Endothelial cell of umbilical vein (primary cell): ENCODE data around the gene DSG4. TPM values are rescaled to one million over a fixed set of nuclear protein-coding genes. Genes with fewer than 3 reads are reported as not detected.

ENCODE experiments used
- BruUV-seq: library from RNA; stranded (reverse); fragments of 400-500 nt; replicated peaks from 2 replicates; lab custom pipeline; 2021; lab: Mats Ljungman, UMichigan
- CTCF ChIA-PET: fragments of 300-600, 350-600 bp; sonication (Branson Sonifier 250); formaldehyde crosslinking; loops from one replicate; lab custom pipeline; 2021; ENCODE audit warnings: antibody characterized with exemption, inconsistent platforms; lab: Charles Lee
- POLR2A ChIA-PET: fragments of 300-600, 350-600 bp; sonication (Branson Sonifier 250); formaldehyde crosslinking; loops from one replicate; lab custom pipeline; 2021; ENCODE audit warnings: antibody characterized with exemption, inconsistent platforms; lab: Charles Lee
- DNase-seq: peaks from one replicate; pipeline ENCODE4 v3.0.0-alpha.2; 2011; ENCODE audit warnings: low read depth, low spot score
- FAIRE-seq: peaks from 2 replicates; lab custom pipeline; 2011; peaks lifted over from hg19 to GRCh38; lab: Jason Lieb, UNC
- H2AFZ ChIP-seq: 2 replicates; pipeline ENCODE4 v1.6.0; 2012; ENCODE audit warnings: low read depth, low read length, control low read depth, inconsistent platforms
- H3K27ac ChIP-seq: 2 replicates; pipeline ENCODE4 v1.5.1; 2011; ENCODE audit warnings: low read depth, mild to moderate bottlenecking, control low read depth, low read length, moderate library complexity; ENCODE audit not compliant: insufficient read depth
- H3K27me3 ChIP-seq, 2 experiments: 2 replicates each; pipeline versions ENCODE4 v1.6.0 to v1.6.1; 2011; ENCODE audit warnings: low read length in 2 of 2, mixed read lengths in 1 of 2; ENCODE audit not compliant: control insufficient read depth in 2 of 2, insufficient read depth in 2 of 2
- H3K36me3 ChIP-seq, 2 experiments: 2 replicates in 1 of 2; 3 replicates in 1 of 2; pipeline ENCODE4 v1.5.1; 2011; ENCODE audit warnings: low read length in 2 of 2, mild to moderate bottlenecking in 1 of 2, moderate library complexity in 1 of 2; ENCODE audit not compliant: control insufficient read depth in 2 of 2, insufficient read depth in 2 of 2; ENCODE audit errors: extremely low read depth in 1 of 2
- H3K4me1 ChIP-seq: 3 replicates; pipeline ENCODE4 v1.5.1; 2011; ENCODE audit warnings: mild to moderate bottlenecking, low read length; ENCODE audit not compliant: control insufficient read depth, insufficient read depth; ENCODE audit errors: extremely low read depth
- H3K4me2 ChIP-seq: 2 replicates; pipeline ENCODE4 v1.6.1; 2011; ENCODE audit warnings: low read length, control low read depth, mixed read lengths; ENCODE audit not compliant: insufficient read depth
- H3K4me3 ChIP-seq, 3 experiments: fragments of 200-600 bp in 1 of 3; sonication (generic), shearing (Covaris generic) in 1 of 3; replicated peaks in 1 of 3; 2 replicates each; pipeline ENCODE4 v1.5.1; 2011 to 2016; ENCODE audit warnings: control low read depth in 3 of 3, low read length in 3 of 3, mild to moderate bottlenecking in 2 of 3, inconsistent platforms in 1 of 3, low read depth in 1 of 3, moderate library complexity in 1 of 3; ENCODE audit not compliant: insufficient read depth in 1 of 3
- H3K79me2 ChIP-seq: 2 replicates; pipeline ENCODE4 v1.6.0; 2012; ENCODE audit warnings: low read length, inconsistent platforms; ENCODE audit not compliant: control insufficient read depth, insufficient read depth
- H3K9ac ChIP-seq: replicated peaks from 2 replicates; pipeline ENCODE3; 2011; ENCODE audit warnings: low read length, control low read depth; ENCODE audit not compliant: insufficient read depth; ENCODE audit errors: extremely low read depth
- H3K9me1 ChIP-seq: replicated peaks from 3 replicates; pipeline ENCODE4 v1.6.0; 2011; ENCODE audit warnings: mild to moderate bottlenecking, low read length; ENCODE audit not compliant: control insufficient read depth, insufficient read depth; ENCODE audit errors: extremely low read depth
- H3K9me3 ChIP-seq: replicated peaks from 2 replicates; pipeline ENCODE4 v1.5.1; 2012; ENCODE audit warnings: low read length, inconsistent platforms; ENCODE audit not compliant: control insufficient read depth, insufficient read depth
- H4K20me1 ChIP-seq: replicated peaks from 2 replicates; pipeline ENCODE3; 2011; ENCODE audit warnings: mild to moderate bottlenecking, low read length; ENCODE audit not compliant: control insufficient read depth, insufficient read depth; ENCODE audit errors: extremely low read depth
- EZH2 ChIP-seq: IDR thresholded peaks from 2 replicates; pipeline ENCODE4 v1.6.1; 2012; ENCODE audit warnings: borderline replicate concordance, low read depth, mild to moderate bottlenecking, moderate library complexity, low read length, inconsistent platforms; ENCODE audit not compliant: severe bottlenecking
- FOS ChIP-seq: IDR thresholded peaks from 2 replicates; pipeline ENCODE4 v1.6.1; 2011; ENCODE audit warnings: mild to moderate bottlenecking, low read length, moderate library complexity, borderline replicate concordance; ENCODE audit not compliant: insufficient read depth
- GATA2 ChIP-seq: IDR thresholded peaks from 2 replicates; pipeline ENCODE4 v1.7.0; 2011; ENCODE audit warnings: low read depth, mild to moderate bottlenecking, moderate library complexity, mixed read lengths, low read length; ENCODE audit not compliant: insufficient read length, insufficient read depth
- JUN ChIP-seq: IDR thresholded peaks from 2 replicates; pipeline ENCODE4 v1.6.1; 2011; ENCODE audit warnings: borderline replicate concordance, low read depth; ENCODE audit not compliant: insufficient read length, insufficient read depth
- MYC ChIP-seq: IDR thresholded peaks from one replicate; pipeline ENCODE4 v1.6.1; 2011; ENCODE audit warnings: mild to moderate bottlenecking, low read depth, low read length
- POLR2A ChIP-seq: IDR thresholded peaks from 2 replicates; pipeline ENCODE4 v1.6.1; 2012; ENCODE audit warnings: low read depth, mild to moderate bottlenecking, control low read depth, low read length
- POLR2AphosphoS5 ChIP-seq: IDR thresholded peaks from 2 replicates; pipeline ENCODE4 v1.6.1; 2012; ENCODE audit warnings: low read depth, mild to moderate bottlenecking, control low read depth, low read length, moderate library complexity; ENCODE audit not compliant: insufficient read depth
- dilution Hi-C: fragments of 300-500 bp; cut with MboI; formaldehyde crosslinking; loops from one replicate; pipeline ENCODE4 v1.15.0; 2019; ENCODE audit warnings: low sequenced_read_pairs; ENCODE audit not compliant: extremely low pct_ligation_motif_present
- intact Hi-C: fragments of 100-400 bp; cut with micrococcal nuclease; formaldehyde crosslinking; loops from one replicate; pipeline ENCODE4 v1.10.0; 2022
- polyA plus RNA-seq, 4 experiments: library from polyadenylated mRNA; depleted of rRNA in 3 of 4; stranded (reverse) in 3 of 4; unstranded in 1 of 4; fragments of >200 nt; gene quantifications; 2 replicates each; pipeline versions ENCODE4 v1.2.1 to v1.2.3, GENCODE V29; 2011 to 2012; ENCODE audit warnings: missing spikeins in 1 of 4
- total RNA-seq: library from RNA; stranded (reverse); gene quantifications from 2 replicates; pipeline ENCODE4 v1.2.3, GENCODE V29; 2021
- TF ChIP-seq, protein P1 (sequence below), 2 donors: IDR thresholded peaks; 1 replicate in 1 of 2; 2 replicates in 1 of 2; pipeline ENCODE4 v1.5.1; 2011; ENCODE audit warnings: low read length in 2 of 2, mild to moderate bottlenecking in 2 of 2, moderate library complexity in 2 of 2, control low read depth in 1 of 2, inconsistent platforms in 1 of 2, low read depth in 1 of 2; ENCODE audit not compliant: insufficient read depth in 1 of 2; ENCODE audit errors: extremely low read depth in 1 of 2
- TF ChIP-seq, protein P2 (sequence below): IDR thresholded peaks from 2 replicates; pipeline ENCODE4 v1.6.1; 2011; ENCODE audit not compliant: insufficient read depth, insufficient read length

Gene DSG4
- total and polyA plus RNA-seq, 2 donors (not counting 3 experiments of a cell fraction or from before 2014, with no cell fraction given), result not detected

DNA sequence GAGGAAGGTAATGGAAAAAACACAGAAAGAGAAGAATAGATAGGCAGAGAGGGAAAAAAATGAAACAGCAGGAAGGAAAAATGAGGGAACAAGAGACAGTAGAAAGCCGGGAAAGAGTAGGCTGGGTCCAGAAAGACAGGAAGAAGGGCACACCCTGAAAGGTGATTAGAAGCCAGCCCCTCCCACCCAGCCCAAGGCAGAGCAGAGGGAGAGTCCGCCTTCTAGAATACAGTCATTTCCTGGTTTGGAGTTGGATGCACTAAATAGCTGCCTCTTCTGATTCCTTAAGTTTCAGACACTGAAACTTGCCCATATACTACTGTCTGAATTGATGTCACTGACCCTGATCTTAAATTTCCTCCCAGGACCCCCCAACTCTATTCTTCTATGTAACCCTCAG lies 53.0 kb downstream of the DSG4 start:
- ChIA-PET CTCF (interaction anchor here (1.5 to 2.3 kb wide), 2 partner anchors 11 to 13 kb away, joined by 3 to 8 read pairs; no protein-coding TSS in a partner anchor), POLR2A (no interaction called here)
- Histone ChIP-seq H3K9ac (no peak overlapping the region), H3K79me2 (no peaks in the 10 kb centered on the region), H2AFZ (no peak overlapping the region), H3K27me3 (no peaks in the 10 kb centered on the region), H3K9me1 (no peaks in the 10 kb centered on the region), H3K27ac (no peak overlapping the region), H3K36me3 (no peaks in the 10 kb centered on the region), H4K20me1 (peaks cover 2% of the 10 kb centered on the region), H3K9me3 (no peaks in the 10 kb centered on the region), H3K4me1 (no peaks in the 10 kb centered on the region), H3K4me3 (no peak overlapping the region), H3K4me2 (no peak overlapping the region)
- no TSS peak for BruUV-seq
- dilution Hi-C loops (no loop called here), intact Hi-C loops (no loop called here)
- DNase-seq (no peak), FAIRE-seq (no peak)
- TF ChIP-seq MYC (no peak), POLR2A (no peak), GATA2 (no peak), FOS (no peak), JUN (no peak), EZH2 (no peak), POLR2AphosphoS5 (no peak)
- TF ChIP-seq, protein P1, sequence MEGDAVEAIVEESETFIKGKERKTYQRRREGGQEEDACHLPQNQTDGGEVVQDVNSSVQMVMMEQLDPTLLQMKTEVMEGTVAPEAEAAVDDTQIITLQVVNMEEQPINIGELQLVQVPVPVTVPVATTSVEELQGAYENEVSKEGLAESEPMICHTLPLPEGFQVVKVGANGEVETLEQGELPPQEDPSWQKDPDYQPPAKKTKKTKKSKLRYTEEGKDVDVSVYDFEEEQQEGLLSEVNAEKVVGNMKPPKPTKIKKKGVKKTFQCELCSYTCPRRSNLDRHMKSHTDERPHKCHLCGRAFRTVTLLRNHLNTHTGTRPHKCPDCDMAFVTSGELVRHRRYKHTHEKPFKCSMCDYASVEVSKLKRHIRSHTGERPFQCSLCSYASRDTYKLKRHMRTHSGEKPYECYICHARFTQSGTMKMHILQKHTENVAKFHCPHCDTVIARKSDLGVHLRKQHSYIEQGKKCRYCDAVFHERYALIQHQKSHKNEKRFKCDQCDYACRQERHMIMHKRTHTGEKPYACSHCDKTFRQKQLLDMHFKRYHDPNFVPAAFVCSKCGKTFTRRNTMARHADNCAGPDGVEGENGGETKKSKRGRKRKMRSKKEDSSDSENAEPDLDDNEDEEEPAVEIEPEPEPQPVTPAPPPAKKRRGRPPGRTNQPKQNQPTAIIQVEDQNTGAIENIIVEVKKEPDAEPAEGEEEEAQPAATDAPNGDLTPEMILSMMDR (IDR thresholded peaks at IDR 0.05; ENCODE audit: extremely low read depth in 1 of 2, insufficient read depth in 1 of 2, low read depth in 1 of 2, low read length in 2 of 2), result no peak
- TF ChIP-seq, protein P2, sequence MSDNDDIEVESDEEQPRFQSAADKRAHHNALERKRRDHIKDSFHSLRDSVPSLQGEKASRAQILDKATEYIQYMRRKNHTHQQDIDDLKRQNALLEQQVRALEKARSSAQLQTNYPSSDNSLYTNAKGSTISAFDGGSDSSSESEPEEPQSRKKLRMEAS, result no peak
